Fibroblast of skin of back (primary cell): ENCODE data around the gene MRPL14.
A peak's percentile ranks its signal among the peaks of the same experiment; 100 is the strongest.
"Not testable (repeated sequence)": the region's sequence is repeated elsewhere in the genome, so short reads cannot be mapped to it uniquely, and the experiment has no call there.

ENCODE experiments used
- DNase-seq: peaks from one replicate; pipeline ENCODE4 v3.0.0-alpha.2; 2013

MRPL14 gene

GRCh38 chr6:44149369-44150012 is 22.2 kb upstream of the MRPL14 start:
- no peak for DNase-seq

GRCh38 chr6:44148306-44148705 is 21.1 kb upstream of the MRPL14 start:
- DNase-seq: no peak

GRCh38 chr6:44147256-44147655 is 20.0 kb upstream of the MRPL14 start:
- DNase-seq: no peak

GRCh38 chr6:44146685-44147084 is 19.4 kb upstream of the MRPL14 start:
- no peak for DNase-seq

GRCh38 chr6:44145839-44146238 is 18.6 kb upstream of the MRPL14 start:
- no peak for DNase-seq

- DNase-seq: not testable (repeated sequence)
These were observed 17.3 kb upstream of the MRPL14 start for GRCh38 chr6:44144536-44144935.

GRCh38 chr6:44143731-44144130 is 16.5 kb upstream of the MRPL14 start:
- DNase-seq: no peak

- no peak for DNase-seq
These were observed 15.6 kb upstream of the MRPL14 start for GRCh38 chr6:44142835-44143234.

- DNase-seq: no peak
These were observed 12.1 kb upstream of the MRPL14 start for GRCh38 chr6:44139351-44139743.

- DNase-seq: no peak
These were observed 11.6 kb upstream of the MRPL14 start for GRCh38 chr6:44138717-44139350.

- DNase-seq: no peak
These were observed 8.6 kb upstream of the MRPL14 start for GRCh38 chr6:44135875-44136274.

GRCh38 chr6:44135173-44135758 is 8.0 kb upstream of the MRPL14 start:
- DNase-seq: no peak

GRCh38 chr6:44133981-44134711 is 6.9 kb upstream of the MRPL14 start:
- no peak for DNase-seq

GRCh38 chr6:44133003-44133931 is 6.0 kb upstream of the MRPL14 start:
- peak; percentile 72 for DNase-seq

- no peak for DNase-seq
These were observed 5.2 kb upstream of the MRPL14 start for GRCh38 chr6:44132476-44132875.

GRCh38 chr6:44131892-44132291 is 4.6 kb upstream of the MRPL14 start:
- DNase-seq: no peak

GRCh38 chr6:44129841-44130322 is 2.6 kb upstream of the MRPL14 start:
- no peak for DNase-seq

GRCh38 chr6:44128020-44128917 is 1.0 kb upstream of the MRPL14 start:
- DNase-seq: peak; percentile 40

- DNase-seq: peak; percentile 81
These were observed 717 bp downstream of the MRPL14 start for GRCh38 chr6:44126320-44127149.

GRCh38 chr6:44123544-44123943 is 3.7 kb downstream of the MRPL14 start:
- DNase-seq: no peak
